Transverse colon (tissue), 4 donors: Measurements from ENCODE around the gene C11orf97. TPM values are rescaled to one million over a fixed set of nuclear protein-coding genes. Genes with fewer than 3 reads are reported as not detected.

Source experiments
- DNase-seq: peaks from one replicate; pipeline ENCODE4 v3.0.0-alpha.2; 2019
- H3K27ac ChIP-seq, 4 donors: fragments of 200-600 bp; sonication (generic); 2 replicates each; pipeline ENCODE4 v1.5.1; 2016 to 2018; ENCODE audit warnings: inconsistent platforms in 4 of 4
- H3K27me3 ChIP-seq: fragments of 200-600 bp; sonication (generic); 2 replicates; pipeline ENCODE4 v1.5.1; 2017; ENCODE audit warnings: inconsistent platforms
- H3K36me3 ChIP-seq, 4 donors: fragments of 200-600 bp; sonication (generic); 2 replicates each; pipeline ENCODE4 v1.5.1; 2017 to 2019; ENCODE audit warnings: inconsistent platforms in 4 of 4
- H3K4me1 ChIP-seq, 4 donors: fragments of 200-600 bp; sonication (generic); 2 replicates each; pipeline ENCODE4 v1.5.1; 2017 to 2020; ENCODE audit warnings: inconsistent platforms in 4 of 4
- H3K4me3 ChIP-seq, 4 donors: fragments of 200-600 bp; sonication (generic); 1 replicate in 1 of 4; 2 replicates in 3 of 4; pipeline versions ENCODE4 v1.5.1 to v1.6.1; 2017 to 2019; ENCODE audit warnings: inconsistent platforms in 4 of 4
- H3K9me3 ChIP-seq, 2 donors: fragments of 200-600 bp; sonication (generic); 2 replicates each; pipeline ENCODE4 v1.5.1; 2017 to 2019; ENCODE audit warnings: inconsistent platforms in 2 of 2
- CTCF ChIP-seq, 5 experiments: fragments of 200-600 bp in 3 of 5; fragments of 450-650 bp in 2 of 5; sonication (generic) in 3 of 5; IDR thresholded peaks; 1 replicate in 2 of 5; 2 replicates in 3 of 5; pipeline ENCODE4 v1.5.1; 2016 to 2017; ENCODE audit warnings: antibody characterized with exemption in 5 of 5, inconsistent platforms in 3 of 5, mild to moderate bottlenecking in 2 of 5, moderate library complexity in 1 of 5
- EP300 ChIP-seq: sonication (generic); formaldehyde crosslinking; IDR thresholded peaks from one replicate; pipeline ENCODE4 v1.6.1; 2017; ENCODE audit warnings: antibody characterized with exemption, low read depth
- POLR2A ChIP-seq: fragments of 450-650 bp; IDR thresholded peaks from one replicate; pipeline ENCODE4 v1.6.1; 2016; ENCODE audit warnings: antibody characterized with exemption, mild to moderate bottlenecking, moderate library complexity
- POLR2AphosphoS5 ChIP-seq, 3 donors: sonication (generic); formaldehyde crosslinking; IDR thresholded peaks; one replicate each; pipeline ENCODE4 v1.6.1; 2016; ENCODE audit warnings: antibody characterized with exemption in 3 of 3
- WGBS, 2 donors: methylation state at CpG; one replicate each; pipeline ENCODE4 v1.1.5; 2018; ENCODE audit warnings: low coverage in 1 of 2; 5-methylcytosine and 5-hydroxymethylcytosine counted together
- in situ Hi-C, 4 donors: fragments of 200-750 bp; cut with MboI; loops; one replicate each; pipeline versions ENCODE4 v1.15.0 to v1.15.1; 2017; ENCODE audit warnings: low sequenced_read_pairs in 3 of 4, low pct_ligation_motif_present in 1 of 4, low pct_unique_long_range_greater_than_20kb in 1 of 4
- intact Hi-C: fragments of 100-400 bp; cut with DNase I; formaldehyde crosslinking; loops from one replicate; pipeline ENCODE4 v1.15.1; 2023; ENCODE audit warnings: low total_unique reads
- total RNA-seq, 4 donors: library from RNA; depleted of rRNA; stranded (reverse); fragments of >200 nt; gene quantifications; one replicate each; pipeline ENCODE4 v1.1.0, GENCODE V29; 2016

The C11orf97 gene
- total RNA-seq, 4 donors from 2014 or later: not detected

- intact Hi-C loops: loop anchor here (10.0 kb wide), 1 partner anchor 613 kb away; no protein-coding TSS in a partner anchor
- TF ChIP-seq POLR2A (no peak), EP300 (no peak), CTCF (IDR thresholded peaks at IDR 0.05) (no peak)
- H3K27ac ChIP-seq: no peak overlapping the region
- H3K36me3 ChIP-seq: no peaks in the 10 kb centered on the region
- no peak for DNase-seq
- no peak overlapping the region for H3K4me3 ChIP-seq
- no peaks in the 10 kb centered on the region for H3K9me3 ChIP-seq
- in situ Hi-C loops: loop anchor here in 1 of 4 donors (10.0 to 25.0 kb wide), 2 partner anchors 183 to 620 kb away; no protein-coding TSS in a partner anchor
- H3K27me3 ChIP-seq: no peaks in the 10 kb centered on the region
- peaks cover 0 to 8% (median 6%) of the 10 kb centered on the region in 4 donors for H3K4me1 ChIP-seq
- WGBS, 2 donors: 32 to 53% methylated on average over 4 of the region's 4 CpGs
Measured at GRCh38 chr11:94507485-94507884, 4.8 kb upstream of the C11orf97 start.

GRCh38 chr11:94513091-94513490, 830 bp downstream of the C11orf97 start:
- H3K36me3 ChIP-seq: no peaks in the 10 kb centered on the region
- H3K4me1 ChIP-seq: peaks cover 0 to 20% (median 11%) of the 10 kb centered on the region in 4 donors
- no peaks in the 10 kb centered on the region for H3K9me3 ChIP-seq
- H3K27ac ChIP-seq: peak overlapping the region in 2 of 4 donors; percentile 21 to 34
- no peaks in the 10 kb centered on the region for H3K27me3 ChIP-seq
- peak overlapping the region in 1 of 4 donors; percentile 66 for H3K4me3 ChIP-seq
- WGBS, 2 donors: 17 to 51% methylated on average over 1 to 2 of the region's 2 CpGs
- TF ChIP-seq EP300 (no peak), POLR2A (no peak), CTCF (IDR thresholded peaks at IDR 0.05) (no peak), POLR2AphosphoS5 (IDR thresholded peaks at IDR 0.05) (peak in 1 of 3 donors; percentile 33)
- DNase-seq: peak; percentile 38
- intact Hi-C loops (no loop called here), in situ Hi-C loops (loop anchor here in 1 of 4 donors (25.0 kb wide), 1 partner anchor 626 kb away; no protein-coding TSS in a partner anchor)

GRCh38 chr11:94515398-94515797, 3.1 kb downstream of the C11orf97 start:
- no peak for DNase-seq
- Histone ChIP-seq H3K36me3 (no peaks in the 10 kb centered on the region), H3K9me3 (no peaks in the 10 kb centered on the region), H3K27me3 (no peaks in the 10 kb centered on the region), H3K4me1 (peaks cover 0 to 28% (median 12%) of the 10 kb centered on the region in 4 donors), H3K4me3 (no peak overlapping the region), H3K27ac (no peak overlapping the region)
- no peak for TF ChIP-seq POLR2A
- TF ChIP-seq POLR2AphosphoS5 (IDR thresholded peaks at IDR 0.05): no peak
- no peak for TF ChIP-seq CTCF (IDR thresholded peaks at IDR 0.05)
- TF ChIP-seq EP300: no peak
- WGBS, 2 donors: 79 to 80% methylated on average over 2 of the region's 2 CpGs
- intact Hi-C loops (loop anchor here (5.0 kb wide), 1 partner anchor 47 kb away; no protein-coding TSS in a partner anchor), in situ Hi-C loops (loop anchor here in 1 of 4 donors (25.0 kb wide), 1 partner anchor 628 kb away; no protein-coding TSS in a partner anchor)

GRCh38 chr11:94516725-94517124, 4.5 kb downstream of the C11orf97 start:
- Histone ChIP-seq H3K9me3 (no peaks in the 10 kb centered on the region), H3K4me1 (peaks cover 0 to 28% (median 12%) of the 10 kb centered on the region in 4 donors), H3K27ac (no peak overlapping the region), H3K4me3 (no peak overlapping the region), H3K36me3 (no peaks in the 10 kb centered on the region), H3K27me3 (no peaks in the 10 kb centered on the region)
- intact Hi-C loops: loop anchor here (5.0 kb wide), 1 partner anchor 46 kb away; no protein-coding TSS in a partner anchor
- in situ Hi-C loops: loop anchor here in 1 of 4 donors (25.0 kb wide), 1 partner anchor 629 kb away; no protein-coding TSS in a partner anchor
- DNase-seq: no peak
- 50 to 77% methylated on average over 1 of the region's 1 CpG for WGBS, 2 donors
- TF ChIP-seq CTCF (IDR thresholded peaks at IDR 0.05) (no peak), POLR2A (no peak), POLR2AphosphoS5 (IDR thresholded peaks at IDR 0.05) (no peak), EP300 (no peak)
